Measurements from ENCODE around the gene PHF12. TPM values are rescaled to one million over a fixed set of nuclear protein-coding genes. Genes with fewer than 3 reads are reported as not detected.

Gene PHF12
- total RNA-seq, 1 donor from 2014 or later = 40.0 TPM

DNA sequence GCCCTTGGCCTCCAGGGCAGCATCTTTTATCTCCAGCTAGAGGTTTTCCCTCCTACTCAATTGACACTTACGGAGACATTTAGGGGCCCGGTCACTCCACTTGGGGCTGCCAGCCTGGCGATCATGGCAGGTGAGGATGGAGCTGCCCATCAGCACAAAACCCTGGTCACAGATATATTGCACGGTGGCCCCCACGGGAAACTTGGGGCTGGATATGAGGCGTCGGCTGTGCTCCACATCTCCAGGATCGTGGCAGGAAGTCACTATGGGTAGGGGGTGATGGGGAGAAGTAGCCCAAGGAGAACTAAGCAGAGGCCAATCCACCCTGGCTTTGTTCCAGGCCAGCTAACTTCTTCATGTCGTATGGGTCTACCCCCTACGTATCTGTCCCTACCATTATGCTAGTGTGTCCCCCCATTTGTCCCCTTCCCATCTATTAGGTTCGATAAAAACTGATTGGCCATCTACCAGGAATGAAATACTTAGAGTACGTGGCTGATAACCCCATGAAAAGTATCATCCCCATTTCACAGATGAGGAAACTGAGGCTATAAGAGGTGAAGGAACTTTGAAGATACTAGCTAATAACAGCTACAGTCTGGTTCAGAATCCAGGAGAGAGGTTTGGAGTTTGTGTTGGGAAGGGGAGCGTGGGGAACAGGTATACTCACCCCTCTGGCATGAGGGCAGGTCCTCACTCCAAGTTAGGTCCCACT is 6.1 kb upstream of the PHF12 start:
- DNase-seq (no peak), ATAC-seq (no peak)
- H3K36me3 ChIP-seq = no peaks in the 10 kb centered on the region
- H3K4me1 ChIP-seq = peaks cover 5% of the 10 kb centered on the region
- H3K4me3 ChIP-seq = no peak overlapping the region
- intact Hi-C loops (cut with DNase I) = no loop called here
- TF ChIP-seq, protein P1, sequence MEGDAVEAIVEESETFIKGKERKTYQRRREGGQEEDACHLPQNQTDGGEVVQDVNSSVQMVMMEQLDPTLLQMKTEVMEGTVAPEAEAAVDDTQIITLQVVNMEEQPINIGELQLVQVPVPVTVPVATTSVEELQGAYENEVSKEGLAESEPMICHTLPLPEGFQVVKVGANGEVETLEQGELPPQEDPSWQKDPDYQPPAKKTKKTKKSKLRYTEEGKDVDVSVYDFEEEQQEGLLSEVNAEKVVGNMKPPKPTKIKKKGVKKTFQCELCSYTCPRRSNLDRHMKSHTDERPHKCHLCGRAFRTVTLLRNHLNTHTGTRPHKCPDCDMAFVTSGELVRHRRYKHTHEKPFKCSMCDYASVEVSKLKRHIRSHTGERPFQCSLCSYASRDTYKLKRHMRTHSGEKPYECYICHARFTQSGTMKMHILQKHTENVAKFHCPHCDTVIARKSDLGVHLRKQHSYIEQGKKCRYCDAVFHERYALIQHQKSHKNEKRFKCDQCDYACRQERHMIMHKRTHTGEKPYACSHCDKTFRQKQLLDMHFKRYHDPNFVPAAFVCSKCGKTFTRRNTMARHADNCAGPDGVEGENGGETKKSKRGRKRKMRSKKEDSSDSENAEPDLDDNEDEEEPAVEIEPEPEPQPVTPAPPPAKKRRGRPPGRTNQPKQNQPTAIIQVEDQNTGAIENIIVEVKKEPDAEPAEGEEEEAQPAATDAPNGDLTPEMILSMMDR (IDR thresholded peaks at IDR 0.05) = no peak
- H3K27ac ChIP-seq = no peak overlapping the region
- H3K9me3 ChIP-seq = no peaks in the 10 kb centered on the region
- no peaks in the 10 kb centered on the region for H3K27me3 ChIP-seq

DNA sequence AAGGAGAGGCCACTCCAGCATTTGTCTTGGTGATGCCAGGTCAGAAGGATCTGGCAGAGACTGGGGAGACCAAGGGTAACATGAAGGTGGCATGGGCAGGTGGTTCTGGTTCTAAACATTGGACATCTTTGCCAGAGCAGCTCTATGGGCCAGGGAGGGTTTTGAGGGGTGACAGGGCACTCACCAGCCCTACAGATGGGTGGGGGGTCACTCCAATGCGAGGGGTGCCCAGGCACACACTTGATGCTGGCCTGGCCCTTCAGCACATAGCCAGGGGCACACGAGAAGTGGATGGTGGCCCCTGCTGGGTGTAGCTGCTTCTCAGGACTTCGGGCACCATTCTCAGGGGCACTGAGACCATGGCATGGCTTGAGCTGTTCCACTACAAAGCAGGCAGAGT is 5.5 kb upstream of the PHF12 start:
- H3K27me3 ChIP-seq = no peaks in the 10 kb centered on the region
- H3K27ac ChIP-seq = no peak overlapping the region
- no peaks in the 10 kb centered on the region for H3K36me3 ChIP-seq
- intact Hi-C loops (cut with DNase I) = no loop called here
- peaks cover 5% of the 10 kb centered on the region for H3K4me1 ChIP-seq
- ATAC-seq (no peak), DNase-seq (no peak)
- no peaks in the 10 kb centered on the region for H3K9me3 ChIP-seq
- no peak overlapping the region for H3K4me3 ChIP-seq
- TF ChIP-seq, protein P1 (IDR thresholded peaks at IDR 0.05) = no peak

DNA sequence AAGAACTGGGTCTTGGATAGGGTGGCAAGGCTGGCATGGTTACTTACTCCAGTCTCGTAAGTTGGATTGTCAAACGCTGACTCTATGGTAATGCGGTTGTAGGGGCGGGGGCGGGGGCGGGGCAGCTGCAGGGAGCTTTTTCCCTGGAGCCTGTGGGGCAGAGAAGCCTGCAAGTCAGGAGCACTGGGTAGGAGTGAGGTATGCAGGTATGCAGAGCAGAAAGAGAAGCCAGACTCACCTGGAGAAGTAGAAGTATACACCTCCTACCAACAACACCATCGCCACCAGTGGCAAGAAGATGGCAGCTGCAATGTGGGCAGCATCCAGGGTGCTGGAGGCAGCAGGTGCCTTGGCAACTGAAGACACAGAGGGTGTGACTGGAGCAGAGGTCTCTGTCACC is 4.8 kb upstream of the PHF12 start:
- TF ChIP-seq, protein P1 (IDR thresholded peaks at IDR 0.05) = no peak
- H3K27ac ChIP-seq = no peak overlapping the region
- no peak for ATAC-seq
- no peak for DNase-seq
- intact Hi-C loops (cut with DNase I) = no loop called here
- H3K4me3 ChIP-seq = no peak overlapping the region
- H3K4me1 ChIP-seq = peaks cover 5% of the 10 kb centered on the region
- H3K27me3 ChIP-seq = no peaks in the 10 kb centered on the region
- no peaks in the 10 kb centered on the region for H3K9me3 ChIP-seq
- no peaks in the 10 kb centered on the region for H3K36me3 ChIP-seq

DNA sequence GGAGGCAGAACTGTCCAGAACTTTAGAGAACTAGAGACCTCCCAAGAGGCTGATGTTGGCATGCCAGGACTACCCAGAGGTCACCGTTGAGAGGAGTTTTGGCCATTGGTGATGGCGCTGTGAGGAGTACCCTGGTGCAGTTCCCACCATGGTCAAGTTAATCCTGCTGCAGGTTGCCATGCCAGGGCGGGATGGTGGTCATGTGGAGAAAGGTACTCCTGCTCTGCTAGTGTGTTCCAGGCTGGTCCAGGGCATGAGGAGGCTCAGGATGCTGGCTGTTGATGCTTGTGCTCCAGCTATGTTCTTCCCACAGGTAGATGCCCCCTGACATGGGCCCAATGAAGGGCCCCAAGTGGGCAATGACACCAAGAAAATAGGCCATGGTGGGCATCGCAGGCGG is 4.1 kb upstream of the PHF12 start:
- intact Hi-C loops (cut with DNase I) = no loop called here
- H3K27ac ChIP-seq = no peak overlapping the region
- no peaks in the 10 kb centered on the region for H3K27me3 ChIP-seq
- H3K36me3 ChIP-seq = no peaks in the 10 kb centered on the region
- TF ChIP-seq, protein P1 (IDR thresholded peaks at IDR 0.05) = no peak
- H3K4me3 ChIP-seq = no peak overlapping the region
- ATAC-seq (no peak), DNase-seq (no peak)
- H3K9me3 ChIP-seq = no peaks in the 10 kb centered on the region
- H3K4me1 ChIP-seq = peaks cover 5% of the 10 kb centered on the region

DNA sequence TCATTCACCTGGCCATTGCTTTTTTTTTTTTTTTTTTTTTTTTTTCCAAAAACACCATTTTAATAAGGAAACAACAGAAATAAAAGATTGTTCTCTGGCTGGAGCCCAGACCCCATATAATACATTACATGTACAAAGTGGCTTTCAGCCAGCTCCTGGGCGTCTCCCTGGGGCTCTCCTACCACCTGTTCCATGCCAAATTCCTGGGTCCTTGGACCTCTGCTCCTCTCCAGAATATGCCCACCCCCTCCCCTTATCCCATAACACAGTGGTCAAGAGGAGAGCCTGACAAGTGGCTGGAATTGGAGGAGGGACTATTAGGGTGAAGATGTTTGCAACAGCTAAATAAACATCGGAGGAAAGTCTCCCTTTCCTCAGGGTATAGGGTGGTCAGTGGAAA is 3.6 kb upstream of the PHF12 start:
- Histone ChIP-seq H3K36me3 (no peaks in the 10 kb centered on the region), H3K27ac (no peak overlapping the region), H3K4me3 (no peak overlapping the region), H3K27me3 (no peaks in the 10 kb centered on the region), H3K9me3 (no peaks in the 10 kb centered on the region), H3K4me1 (peaks cover 5% of the 10 kb centered on the region)
- DNase-seq (no peak), ATAC-seq (no peak)
- TF ChIP-seq, protein P1 (IDR thresholded peaks at IDR 0.05) = no peak
- intact Hi-C loops (cut with DNase I) = no loop called here
